ENCODE measurements around the gene EIPR1. TPM values are rescaled to one million over a fixed set of nuclear protein-coding genes. Genes with fewer than 3 reads are reported as not detected.

EIPR1 gene
- total and polyA plus RNA-seq, 8 donors, result 4.3 to 12.5 (median 6.4) TPM

DNA sequence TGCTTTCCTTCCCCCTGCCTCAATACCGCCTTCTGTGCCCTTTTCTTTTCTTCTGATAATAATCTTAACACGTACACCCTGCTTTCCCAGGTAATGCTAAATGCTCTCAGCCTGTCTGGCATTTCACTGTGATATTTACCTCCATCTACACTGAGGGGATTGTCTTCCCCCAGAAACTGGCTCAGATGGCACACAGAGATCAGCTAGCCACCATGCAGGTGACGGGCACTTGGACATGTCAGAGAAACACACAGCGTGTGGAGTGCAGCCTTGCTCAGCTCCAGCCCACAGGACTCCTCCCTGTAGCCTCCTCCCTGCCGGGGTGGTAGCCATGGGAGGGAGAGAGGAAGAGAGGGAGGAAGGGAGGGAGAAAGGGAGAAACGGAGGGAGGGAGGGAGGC lies 131.2 kb downstream of the EIPR1 start:
- DNase-seq (no peak), ATAC-seq (no peak), FAIRE-seq (no peak)
- intact Hi-C loops (cut with DNase I), result no loop called here
- no peak overlapping the region for H3K4me3 ChIP-seq
- H3K4me1 ChIP-seq, result no peaks in the 10 kb centered on the region
- no peaks in the 10 kb centered on the region for H3K9me3 ChIP-seq
- no peak overlapping the region for H3K27ac ChIP-seq
- no peaks in the 10 kb centered on the region for H3K27me3 ChIP-seq
- H3K36me3 ChIP-seq, result no peaks in the 10 kb centered on the region
- TF ChIP-seq, protein P1, sequence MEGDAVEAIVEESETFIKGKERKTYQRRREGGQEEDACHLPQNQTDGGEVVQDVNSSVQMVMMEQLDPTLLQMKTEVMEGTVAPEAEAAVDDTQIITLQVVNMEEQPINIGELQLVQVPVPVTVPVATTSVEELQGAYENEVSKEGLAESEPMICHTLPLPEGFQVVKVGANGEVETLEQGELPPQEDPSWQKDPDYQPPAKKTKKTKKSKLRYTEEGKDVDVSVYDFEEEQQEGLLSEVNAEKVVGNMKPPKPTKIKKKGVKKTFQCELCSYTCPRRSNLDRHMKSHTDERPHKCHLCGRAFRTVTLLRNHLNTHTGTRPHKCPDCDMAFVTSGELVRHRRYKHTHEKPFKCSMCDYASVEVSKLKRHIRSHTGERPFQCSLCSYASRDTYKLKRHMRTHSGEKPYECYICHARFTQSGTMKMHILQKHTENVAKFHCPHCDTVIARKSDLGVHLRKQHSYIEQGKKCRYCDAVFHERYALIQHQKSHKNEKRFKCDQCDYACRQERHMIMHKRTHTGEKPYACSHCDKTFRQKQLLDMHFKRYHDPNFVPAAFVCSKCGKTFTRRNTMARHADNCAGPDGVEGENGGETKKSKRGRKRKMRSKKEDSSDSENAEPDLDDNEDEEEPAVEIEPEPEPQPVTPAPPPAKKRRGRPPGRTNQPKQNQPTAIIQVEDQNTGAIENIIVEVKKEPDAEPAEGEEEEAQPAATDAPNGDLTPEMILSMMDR (IDR thresholded peaks at IDR 0.05), result no peak
- 84 to 96% methylated on average over 4 to 5 of the region's 6 CpGs for WGBS, 2 donors

DNA sequence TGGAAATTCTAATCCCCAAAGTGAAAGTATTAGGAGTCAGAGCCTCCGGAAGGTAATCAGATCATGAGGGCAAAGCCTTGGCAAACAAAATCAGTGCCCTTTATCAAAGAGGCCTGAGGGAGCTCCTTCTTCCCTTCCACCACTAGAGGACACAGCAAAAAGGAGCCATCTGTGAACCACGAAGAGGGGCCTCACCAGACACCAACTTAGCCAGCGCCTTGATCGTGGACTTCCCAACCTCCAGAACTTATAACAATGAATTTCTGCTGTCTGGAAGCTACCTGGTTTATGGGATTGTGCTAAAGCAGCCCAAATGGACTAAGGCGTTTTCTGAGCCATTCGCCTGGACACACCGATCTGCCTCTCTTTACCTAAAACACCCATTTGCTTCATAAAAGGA lies 133.1 kb downstream of the EIPR1 start:
- Histone ChIP-seq H3K9me3 (no peaks in the 10 kb centered on the region), H3K4me3 (no peak overlapping the region), H3K36me3 (no peaks in the 10 kb centered on the region), H3K27me3 (no peaks in the 10 kb centered on the region), H3K27ac (no peak overlapping the region), H3K4me1 (no peaks in the 10 kb centered on the region)
- ATAC-seq, result no peak
- DNase-seq, result no peak
- intact Hi-C loops (cut with DNase I), result no loop called here
- no peak for FAIRE-seq
- WGBS, 2 donors, result 95 to 98% methylated on average over 7 of the region's 7 CpGs
- TF ChIP-seq, protein P1 (IDR thresholded peaks at IDR 0.05), result no peak

DNA sequence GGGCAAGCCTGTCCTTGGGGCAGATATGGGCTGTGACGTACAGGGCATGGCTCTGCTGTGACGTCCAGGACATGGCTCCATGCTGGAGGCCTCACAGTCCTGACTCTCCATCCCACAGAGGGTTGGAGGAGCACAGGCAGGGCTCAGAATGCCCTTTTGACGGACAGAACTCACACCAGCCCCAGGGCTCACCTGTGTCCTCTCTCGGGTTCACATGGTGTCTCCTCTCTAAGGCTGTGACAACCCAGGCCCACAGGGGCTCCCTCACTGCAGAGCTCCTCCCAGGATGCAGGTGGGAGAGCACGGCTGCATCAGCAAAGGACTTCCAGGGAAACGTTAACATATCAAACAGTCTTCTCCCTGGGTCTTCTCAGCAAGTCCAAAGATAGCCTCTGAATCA lies 133.8 kb downstream of the EIPR1 start:
- DNase-seq (no peak), FAIRE-seq (no peak), ATAC-seq (no peak)
- intact Hi-C loops (cut with DNase I), result no loop called here
- Histone ChIP-seq H3K9me3 (no peaks in the 10 kb centered on the region), H3K27ac (no peak overlapping the region), H3K27me3 (no peaks in the 10 kb centered on the region), H3K4me3 (no peak overlapping the region), H3K4me1 (no peaks in the 10 kb centered on the region), H3K36me3 (no peaks in the 10 kb centered on the region)
- TF ChIP-seq, protein P1 (IDR thresholded peaks at IDR 0.05), result no peak
- 91 to 93% methylated on average over 6 of the region's 6 CpGs for WGBS, 2 donors

DNA sequence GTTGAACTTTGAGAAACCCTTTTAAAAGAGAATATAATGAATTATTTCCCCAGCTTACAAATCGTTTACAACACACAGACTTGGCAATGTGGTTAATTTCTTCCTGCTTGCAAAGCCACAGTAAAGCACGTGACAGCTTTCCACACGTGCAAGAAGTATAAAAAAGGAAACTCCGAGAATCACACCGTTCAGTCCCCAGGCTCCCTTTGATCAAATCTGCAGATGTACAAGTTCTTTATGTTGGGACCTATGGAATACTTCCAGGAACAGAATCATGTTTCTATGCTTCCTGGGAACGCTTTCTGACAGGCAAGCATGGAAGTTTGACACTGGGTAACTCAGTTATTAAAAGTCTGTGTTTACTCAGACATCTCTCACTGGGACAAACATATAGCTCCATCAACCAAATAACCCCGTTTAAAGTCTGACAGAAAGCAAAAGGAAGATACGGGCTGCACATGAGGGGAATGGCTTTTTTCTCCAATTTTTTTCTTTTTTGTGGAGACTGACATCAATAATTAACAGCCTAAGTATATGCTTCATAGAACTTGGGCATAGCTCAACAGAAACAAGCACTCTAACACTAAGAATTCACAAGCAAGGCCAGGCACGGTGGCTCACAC lies 134.8 kb downstream of the EIPR1 start:
- WGBS, 2 donors, result 82 to 83% methylated on average over 9 of the region's 9 CpGs
- intact Hi-C loops (cut with DNase I), result no loop called here
- FAIRE-seq (no peak), ATAC-seq (no peak), DNase-seq (no peak)
- no peaks in the 10 kb centered on the region for H3K9me3 ChIP-seq
- TF ChIP-seq, protein P1 (IDR thresholded peaks at IDR 0.05), result no peak
- H3K36me3 ChIP-seq, result no peaks in the 10 kb centered on the region
- H3K27ac ChIP-seq, result no peak overlapping the region
- H3K27me3 ChIP-seq, result no peaks in the 10 kb centered on the region
- H3K4me3 ChIP-seq, result no peak overlapping the region
- H3K4me1 ChIP-seq, result no peaks in the 10 kb centered on the region

DNA sequence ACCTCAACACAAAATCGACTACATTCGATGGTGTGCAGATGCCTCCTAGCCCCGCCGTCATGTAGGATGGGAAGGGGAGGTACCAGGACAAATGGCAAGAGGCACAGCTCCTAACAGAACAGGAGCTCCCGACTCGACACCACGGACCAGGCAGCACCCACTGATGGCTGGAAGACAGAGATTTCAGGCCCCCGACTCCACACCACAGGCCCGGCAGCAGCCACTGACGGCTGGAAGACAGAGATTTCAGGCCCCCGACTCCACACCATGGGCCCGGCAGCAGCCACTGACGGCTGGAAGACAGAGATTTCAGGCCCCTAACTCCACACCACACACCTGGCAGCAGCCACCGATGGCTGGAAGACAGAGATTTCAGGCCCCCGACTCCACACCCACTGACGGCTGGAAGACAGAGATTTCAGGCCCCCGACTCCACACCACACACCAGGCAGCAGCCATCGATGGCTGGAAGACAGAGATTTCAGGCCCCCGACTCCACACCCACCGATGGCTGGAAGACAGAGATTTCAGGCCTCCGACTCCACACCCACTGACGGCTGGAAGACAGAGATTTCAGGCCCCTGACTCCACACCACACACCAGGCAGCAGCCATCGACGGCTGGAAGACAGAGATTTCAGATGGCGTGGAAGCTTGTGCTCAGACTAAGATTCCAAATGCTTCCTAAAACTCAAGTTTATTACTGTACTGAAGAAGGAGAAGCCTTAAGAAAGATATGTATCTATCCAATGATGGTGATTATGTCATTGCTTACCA lies 135.5 kb downstream of the EIPR1 start:
- ATAC-seq (no peak), DNase-seq (no peak)
- intact Hi-C loops (cut with DNase I), result no loop called here

More for the DNA sequence above, 135.5 kb downstream of the EIPR1 start:
- H3K9me3 ChIP-seq, result no peaks in the 10 kb centered on the region
- TF ChIP-seq, protein P1 (IDR thresholded peaks at IDR 0.05), result no peak
- WGBS, 2 donors, result 87 to 89% methylated on average over 22 to 24 of the region's 25 CpGs
- no peak overlapping the region for H3K27ac ChIP-seq
- H3K36me3 ChIP-seq, result no peaks in the 10 kb centered on the region
- H3K4me1 ChIP-seq, result no peaks in the 10 kb centered on the region
- no peaks in the 10 kb centered on the region for H3K27me3 ChIP-seq
- no peak for FAIRE-seq
- no peak overlapping the region for H3K4me3 ChIP-seq

Measured in pancreas (tissue), 10 donors.